SK-N-SH (cell line): Measurements from ENCODE around the gene GOLGA3.

ENCODE experiments used
- CHD2 ChIP-seq: fragments of 150-350 bp; IDR thresholded peaks from 2 replicates; pipeline ENCODE4 v1.6.1; 2018; ENCODE audit warnings: low read length; ENCODE audit not compliant: partially characterized antibody
- CTCF ChIP-seq: fragments of 200-600 bp; sonication (generic); IDR thresholded peaks from 2 replicates; pipeline ENCODE4 v1.6.1; 2017; ENCODE audit warnings: antibody characterized with exemption, mild to moderate bottlenecking, moderate library complexity
- ELF1 ChIP-seq: IDR thresholded peaks from 2 replicates; pipeline ENCODE4 v1.4.0; 2012
- EP300 ChIP-seq, 2 experiments: IDR thresholded peaks; 2 replicates each; pipeline versions ENCODE4 v1.4.0 to v1.6.1; 2012; ENCODE audit warnings: borderline replicate concordance in 1 of 2, low read depth in 1 of 2, low read length in 1 of 2
- GABPA ChIP-seq: IDR thresholded peaks from 2 replicates; pipeline ENCODE4 v1.4.0; 2012; ENCODE audit warnings: low read depth, mild to moderate bottlenecking
- MAX ChIP-seq: IDR thresholded peaks from 2 replicates; pipeline ENCODE4 v1.4.0; 2012; ENCODE audit warnings: low read depth
- PBX3 ChIP-seq: IDR thresholded peaks from 2 replicates; pipeline ENCODE4; 2012
- POLR2AphosphoS5 ChIP-seq: IDR thresholded peaks from 2 replicates; pipeline ENCODE4 v1.6.1; 2012; ENCODE audit warnings: low read depth, low read length
- RCOR1 ChIP-seq: fragments of 150-350 bp; IDR thresholded peaks from 2 replicates; pipeline ENCODE4 v1.6.1; 2017; ENCODE audit warnings: antibody characterized with exemption, low read length
- REST ChIP-seq: IDR thresholded peaks from 2 replicates; pipeline ENCODE4 v1.6.1; 2012; ENCODE audit warnings: mild to moderate bottlenecking, low read depth, low read length, moderate library complexity

GRCh38 chr12:132729541-132730320 lies 98.9 kb downstream of the GOLGA3 start:
- TF ChIP-seq CTCF: no peak
- no peak for TF ChIP-seq EP300 (IDR thresholded peaks at IDR 0.05; ENCODE audit: borderline replicate concordance in 1 of 2, low read depth in 1 of 2, low read length in 1 of 2)
- TF ChIP-seq MAX: no peak
- no peak for TF ChIP-seq REST
- no peak for TF ChIP-seq ELF1
- TF ChIP-seq POLR2AphosphoS5: no peak
- TF ChIP-seq PBX3: no peak
- TF ChIP-seq CHD2: no peak
- TF ChIP-seq RCOR1: no peak
- TF ChIP-seq GABPA: no peak
